Naive thymus-derived CD8-positive, alpha-beta T cell (primary cell): ENCODE data around the gene NFKBIE. TPM values are rescaled to one million over a fixed set of nuclear protein-coding genes. Genes with fewer than 3 reads are reported as not detected.

Source experiments
- ATAC-seq, 2 donors: fragments of 150-1000 bp; cut with Tn5 transposase in 1 of 2; sonication (Bioruptor Pico), chemical (Tn5 transposase) in 1 of 2; 1 replicate in 1 of 2; 2 replicates in 1 of 2; pipeline ENCODE4 v1.10.0; 2021; ENCODE audit warnings: mild to moderate bottlenecking in 2 of 2, moderate library complexity in 2 of 2
- POLR2A ChIA-PET: fragments of 350-600 bp; sonication (Branson Sonifier 250); formaldehyde crosslinking; loops from one replicate; lab custom pipeline; 2021; ENCODE audit warnings: antibody characterized with exemption; lab: Charles Lee
- DNase-seq, 10 donors: peaks; one replicate each; pipeline versions ENCODE4 v3.0.0 to v3.0.0-alpha.2; 2020 to 2022
- H3K27ac Mint-ChIP-seq, 10 donors: one replicate each; pipeline ENCODE4 v1.8.0; 2020 to 2022; ENCODE audit warnings: mild to moderate bottlenecking in 10 of 10, mixed read lengths in 10 of 10, moderate library complexity in 4 of 10, inconsistent platforms in 1 of 10
- H3K27me3 Mint-ChIP-seq, 5 donors: one replicate each; pipeline ENCODE4 v1.8.0; 2021 to 2022; ENCODE audit warnings: mixed read lengths in 5 of 5
- H3K36me3 Mint-ChIP-seq, 3 donors: one replicate each; pipeline ENCODE4 v1.8.0; 2020 to 2022; ENCODE audit warnings: mixed read lengths in 3 of 3, mild to moderate bottlenecking in 2 of 3, inconsistent platforms in 1 of 3
- H3K4me1 Mint-ChIP-seq, 4 donors: one replicate each; pipeline ENCODE4 v1.8.0; 2021 to 2022; ENCODE audit warnings: mixed read lengths in 4 of 4
- H3K4me3 Mint-ChIP-seq, 10 donors: one replicate each; pipeline ENCODE4 v1.8.0; 2020 to 2022; ENCODE audit warnings: mild to moderate bottlenecking in 10 of 10, mixed read lengths in 10 of 10, moderate library complexity in 6 of 10, inconsistent platforms in 1 of 10
- H3K9me3 Mint-ChIP-seq, 9 donors: one replicate each; pipeline ENCODE4 v1.8.0; 2020 to 2022; ENCODE audit warnings: mixed read lengths in 9 of 9, mild to moderate bottlenecking in 3 of 9, inconsistent platforms in 1 of 9, moderate library complexity in 1 of 9
- polyA plus RNA-seq, 3 donors: library from polyadenylated mRNA; unstranded; fragments of 300-500 nt; fragmentation: Illumina TruSeq; gene quantifications; one replicate each; pipeline ENCODE4 v1.2.3, GENCODE V29; 2021
- total RNA-seq, 8 experiments: library from RNA in 2 of 8; stranded (reverse) in 2 of 8; gene quantifications; one replicate each; pipeline ENCODE4 v1.2.3 and lab custom pipeline; 2021 to 2026

Gene NFKBIE
- total and polyA plus RNA-seq, 5 experiments from 2014 or later: 2.7 to 14.4 (median 4.1) TPM

- Mint-ChIP-seq H3K27me3 (no peaks in the 10 kb centered on the region), H3K36me3 (peaks cover 0 to 6% (median 0%) of the 10 kb centered on the region in 3 donors), H3K27ac (peak overlapping the region in 2 of 10 donors; percentile 95 to 96), H3K9me3 (no peaks in the 10 kb centered on the region), H3K4me1 (peaks cover 28 to 78% (median 62%) of the 10 kb centered on the region in 4 donors), H3K4me3 (peak overlapping the region in 1 of 10 donors; percentile 30)
- DNase-seq (no peak), ATAC-seq (no peak)
- POLR2A ChIA-PET: interaction anchor here (1.8 to 4.5 kb wide), 2 partner anchors 15 to 38 kb away, joined by 6 to 54 read pairs; partner anchors contain the start of genes HSP90AB1 and SLC29A1
These were observed 3.8 kb downstream of the NFKBIE start for GRCh38 chr6:44261581-44261980.

DNA sequence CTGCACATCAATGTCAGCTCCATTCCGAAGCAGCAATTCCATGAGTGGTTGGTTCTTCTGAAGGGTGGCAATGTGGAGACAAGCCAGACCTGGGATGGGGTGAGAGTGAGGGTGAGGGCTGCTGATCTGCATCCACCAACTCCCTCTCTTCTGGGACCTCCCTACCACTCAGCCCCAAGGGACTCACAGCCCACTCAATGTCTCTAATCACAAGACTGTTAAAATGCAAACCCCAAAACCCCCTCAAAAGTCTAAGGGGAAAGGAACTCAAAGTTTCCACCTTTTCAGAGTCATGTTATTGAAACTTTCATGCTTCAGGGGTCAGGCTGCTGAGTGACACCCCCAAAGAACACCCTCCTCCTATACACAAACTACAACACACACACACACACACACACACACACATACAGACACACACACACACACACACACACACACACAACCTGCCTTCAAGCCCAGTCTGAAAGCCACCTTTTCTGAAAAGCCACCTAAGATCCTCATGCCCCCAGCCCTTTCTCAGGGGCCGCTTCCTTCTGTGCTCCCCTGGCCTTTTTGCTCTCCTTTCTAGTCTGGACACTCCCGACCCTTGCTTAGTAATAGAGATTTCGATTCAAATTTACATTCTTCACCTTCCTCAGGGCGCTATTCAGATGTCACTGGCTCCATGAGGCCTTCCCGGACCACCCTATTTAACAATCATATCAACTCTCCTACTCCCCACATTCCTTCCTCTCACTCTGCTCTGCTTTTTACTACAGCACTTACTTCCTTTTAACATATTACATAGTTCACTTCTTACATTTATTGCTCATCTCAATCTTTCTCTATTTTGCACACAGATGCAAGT is 4.7 kb downstream of the NFKBIE start:
- no peak for ATAC-seq
- Mint-ChIP-seq H3K9me3 (no peaks in the 10 kb centered on the region), H3K27me3 (no peaks in the 10 kb centered on the region), H3K36me3 (peaks cover 0 to 8% (median 0%) of the 10 kb centered on the region in 3 donors), H3K4me3 (peak overlapping the region in 5 of 10 donors; percentile 16 to 34 (median 30)), H3K27ac (peak overlapping the region in 6 of 10 donors; percentile 3 to 80 (median 6)), H3K4me1 (peaks cover 34 to 80% (median 63%) of the 10 kb centered on the region in 4 donors)
- peak in 1 of 10 donors; percentile 49 for DNase-seq
- POLR2A ChIA-PET: interaction anchor here (0.6 to 4.5 kb wide), 2 partner anchors 13 to 14 kb away, joined by 3 to 54 read pairs; partner anchors contain the start of gene HSP90AB1

DNA sequence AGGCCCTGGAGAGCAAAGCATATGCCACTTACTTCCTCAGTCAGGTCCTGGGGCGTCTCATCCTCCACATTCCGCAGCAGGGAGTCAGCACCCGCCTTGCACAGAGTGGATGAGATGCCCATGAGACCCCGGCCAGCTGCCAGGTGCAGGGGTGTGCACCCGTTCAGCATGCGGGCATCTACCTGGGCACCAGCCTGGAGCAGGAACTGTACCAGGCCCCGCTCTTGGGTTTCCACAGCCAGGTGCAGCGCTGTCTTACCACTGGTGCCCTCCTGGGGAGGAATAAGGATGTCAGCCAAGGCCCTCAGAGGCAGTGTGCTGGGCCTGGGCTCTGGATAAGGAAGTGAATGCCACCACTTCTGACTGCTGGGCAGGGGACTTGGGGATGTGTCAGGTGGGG is 5.3 kb downstream of the NFKBIE start:
- Mint-ChIP-seq H3K9me3 (no peaks in the 10 kb centered on the region), H3K36me3 (peaks cover 0 to 15% (median 2%) of the 10 kb centered on the region in 3 donors), H3K27ac (peak overlapping the region in 2 of 10 donors; percentile 13 to 27), H3K4me1 (peaks cover 38 to 86% (median 66%) of the 10 kb centered on the region in 4 donors), H3K4me3 (peak overlapping the region in 1 of 10 donors; percentile 11), H3K27me3 (no peaks in the 10 kb centered on the region)
- no peak for ATAC-seq
- DNase-seq: peak in 1 of 10 donors; percentile 52
- POLR2A ChIA-PET: interaction anchor here (0.6 kb wide), 1 partner anchor 12 kb away, joined by 3 read pairs; no protein-coding TSS in a partner anchor

DNA sequence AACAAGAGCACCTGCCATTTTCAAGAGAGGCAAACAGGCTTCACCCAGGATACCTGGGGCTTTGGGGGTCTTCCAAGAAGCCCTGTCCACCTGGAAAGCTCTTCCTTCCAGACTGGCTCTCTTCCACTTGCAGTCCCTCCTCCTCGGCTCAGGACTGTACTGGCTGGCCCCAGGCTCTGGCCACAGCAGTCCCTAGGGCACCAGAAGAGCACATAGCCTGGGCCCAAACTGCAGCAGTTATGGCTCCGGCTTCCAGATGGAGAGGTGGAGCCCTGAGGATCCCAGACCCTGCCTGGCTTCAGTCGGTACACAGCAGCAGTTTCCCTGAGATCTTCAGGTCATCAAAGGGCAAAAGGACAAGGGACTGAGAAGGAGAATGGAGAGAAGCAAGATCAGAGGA is 6.4 kb downstream of the NFKBIE start:
- ATAC-seq (no peak), DNase-seq (peak in 1 of 10 donors; percentile 15)
- H3K4me1 Mint-ChIP-seq: peaks cover 34 to 85% (median 65%) of the 10 kb centered on the region in 4 donors
- POLR2A ChIA-PET: interaction anchor here (5.9 kb wide), 1 partner anchor 12 kb away, joined by 156 read pairs; the partner anchor contains the start of gene HSP90AB1
- peak overlapping the region; percentile 78 to 92 (median 87) for H3K4me3 Mint-ChIP-seq
- H3K27me3 Mint-ChIP-seq: no peaks in the 10 kb centered on the region
- H3K9me3 Mint-ChIP-seq: no peaks in the 10 kb centered on the region
- peaks cover 0 to 25% (median 4%) of the 10 kb centered on the region in 3 donors for H3K36me3 Mint-ChIP-seq
- H3K27ac Mint-ChIP-seq: peak overlapping the region in 8 of 10 donors; percentile 11 to 96 (median 94)

- ATAC-seq (no peak), DNase-seq (peak in 1 of 10 donors; percentile 55)
- H3K27ac Mint-ChIP-seq: peak overlapping the region; percentile 81 to 96 (median 92)
- POLR2A ChIA-PET: interaction anchor here (5.9 kb wide), 1 partner anchor 12 kb away, joined by 156 read pairs; the partner anchor contains the start of gene HSP90AB1
- H3K27me3 Mint-ChIP-seq: no peaks in the 10 kb centered on the region
- H3K4me3 Mint-ChIP-seq: peak overlapping the region; percentile 78 to 92 (median 87)
- H3K9me3 Mint-ChIP-seq: no peaks in the 10 kb centered on the region
- peaks cover 33 to 85% (median 64%) of the 10 kb centered on the region in 4 donors for H3K4me1 Mint-ChIP-seq
- peaks cover 0 to 30% (median 4%) of the 10 kb centered on the region in 3 donors for H3K36me3 Mint-ChIP-seq
These were observed 7.0 kb downstream of the NFKBIE start for GRCh38 chr6:44258325-44258863.

GRCh38 chr6:44257753-44258324 is 7.5 kb downstream of the NFKBIE start:
- H3K27ac Mint-ChIP-seq: peak overlapping the region; percentile 80 to 97 (median 94)
- ATAC-seq: peak; percentile 0 to 7
- H3K4me1 Mint-ChIP-seq: peaks cover 34 to 85% (median 64%) of the 10 kb centered on the region in 4 donors

GRCh38 chr6:44257025-44257752 is 8.2 kb downstream of the NFKBIE start, which contains the start of gene SLC35B2:
TSS of gene SLC35B2 (minus strand) at chr6:44257528. CDS start at chr6:44257410, 118 bp downstream.
- peak within 1 kb of the TSS; percentile 78 to 97 (median 90) for H3K4me3 Mint-ChIP-seq
- H3K27ac Mint-ChIP-seq: peak within 1 kb of the TSS; percentile 91 to 97 (median 94)
- DNase-seq: peak; percentile 40 to 79 (median 70)
- H3K4me1 Mint-ChIP-seq: peaks cover 35 to 83% (median 61%) of the 10 kb centered on the region in 4 donors
- POLR2A ChIA-PET: interaction anchor here (0.7 to 5.9 kb wide), 12 partner anchors 9 to 214 kb away, joined by 3 to 156 read pairs (median 4); partner anchors contain the start of genes AARS2, CDC5L, HSP90AB1 and TMEM151B
- peak; percentile 72 to 84 for ATAC-seq
- no peaks in the 10 kb centered on the region for H3K27me3 Mint-ChIP-seq
- no peaks in the 10 kb centered on the region for H3K9me3 Mint-ChIP-seq
- peaks cover 0 to 42% (median 12%) of the 10 kb centered on the region in 3 donors for H3K36me3 Mint-ChIP-seq

More at GRCh38 chr6:44257753-44258324, 7.5 kb downstream of the NFKBIE start:
- POLR2A ChIA-PET: interaction anchor here (1.3 to 5.9 kb wide), 3 partner anchors 11 to 34 kb away, joined by 4 to 156 read pairs (median 5); partner anchors contain the start of gene HSP90AB1
- Mint-ChIP-seq H3K9me3 (no peaks in the 10 kb centered on the region), H3K27me3 (no peaks in the 10 kb centered on the region), H3K36me3 (peaks cover 0 to 36% (median 8%) of the 10 kb centered on the region in 3 donors), H3K4me3 (peak overlapping the region; percentile 78 to 92 (median 87))
- no peak for DNase-seq

DNA sequence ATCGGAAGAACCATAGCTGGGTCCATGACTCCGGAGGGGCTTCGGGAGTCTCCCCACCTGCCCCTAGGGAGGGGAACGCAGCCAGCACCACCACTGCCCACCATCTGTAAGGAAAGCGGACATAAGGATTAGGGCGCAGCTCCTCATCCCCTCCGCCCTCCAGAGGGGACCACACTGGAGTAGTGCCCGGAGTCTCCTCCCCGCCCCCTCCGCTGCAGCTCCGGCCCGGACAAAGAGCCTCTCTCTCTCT is 8.7 kb downstream of the NFKBIE start:
- POLR2A ChIA-PET: interaction anchor here (0.7 to 5.9 kb wide), 12 partner anchors 10 to 215 kb away, joined by 3 to 156 read pairs (median 4); partner anchors contain the start of genes AARS2, CDC5L, HSP90AB1 and TMEM151B
- ATAC-seq (peak in 1 of 2 donors; percentile 12), DNase-seq (no peak)
- Mint-ChIP-seq H3K27ac (peak overlapping the region; percentile 78 to 94 (median 91)), H3K4me1 (peaks cover 38 to 84% (median 63%) of the 10 kb centered on the region in 4 donors), H3K4me3 (peak overlapping the region; percentile 78 to 97 (median 88)), H3K36me3 (peaks cover 5 to 47% (median 17%) of the 10 kb centered on the region in 3 donors), H3K9me3 (no peaks in the 10 kb centered on the region), H3K27me3 (no peaks in the 10 kb centered on the region)

GRCh38 chr6:44255871-44256774 is 9.2 kb downstream of the NFKBIE start:
- POLR2A ChIA-PET: interaction anchor here (0.5 to 5.9 kb wide), 14 partner anchors 8 to 215 kb away, joined by 3 to 156 read pairs (median 4); partner anchors contain the start of genes AARS2, CDC5L, HSP90AB1 and TMEM151B

DNA sequence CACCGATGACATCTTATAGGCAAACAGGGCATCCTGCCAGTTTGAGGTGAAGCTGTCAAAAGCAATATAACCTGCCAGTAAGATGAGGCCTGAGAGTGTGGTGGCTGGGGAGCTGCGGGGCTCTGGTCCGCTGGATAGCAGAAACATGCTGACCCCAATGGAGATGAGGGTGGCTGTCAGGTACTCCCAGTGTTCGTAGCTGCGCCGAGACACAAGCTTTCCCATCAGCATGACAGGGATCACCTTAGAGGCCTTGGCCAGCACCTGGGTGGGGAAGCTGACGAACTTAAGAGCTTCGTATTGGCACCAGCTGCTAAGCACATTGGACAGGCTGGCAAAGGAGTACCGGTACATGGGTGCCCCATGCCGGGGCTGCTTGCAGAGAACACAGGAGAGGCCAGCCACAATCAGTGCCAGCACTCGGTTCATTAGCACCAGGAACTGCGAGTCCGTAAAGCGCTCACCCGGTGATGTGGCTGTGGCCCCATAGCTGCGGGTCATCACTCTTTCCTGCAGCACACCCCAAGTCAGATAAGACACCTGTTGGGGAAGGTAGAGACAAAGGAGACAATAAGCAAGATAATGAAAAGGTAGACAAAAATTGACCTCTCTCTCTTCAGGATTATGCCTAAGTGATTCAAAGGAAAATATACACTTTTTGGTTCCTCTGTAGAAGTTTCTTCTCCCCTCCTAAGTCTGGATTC is 10.1 kb downstream of the NFKBIE start:
- DNase-seq (no peak), ATAC-seq (no peak)
- peak overlapping the region; percentile 71 to 94 (median 92) for H3K27ac Mint-ChIP-seq
- no peaks in the 10 kb centered on the region for H3K27me3 Mint-ChIP-seq
- peak overlapping the region; percentile 78 to 97 (median 88) for H3K4me3 Mint-ChIP-seq
- POLR2A ChIA-PET: interaction anchor here (0.5 to 5.9 kb wide), 3 partner anchors 9 to 39 kb away, joined by 4 to 156 read pairs (median 7); partner anchors contain the start of gene HSP90AB1
- H3K36me3 Mint-ChIP-seq: peaks cover 8 to 61% (median 25%) of the 10 kb centered on the region in 3 donors
- no peaks in the 10 kb centered on the region for H3K9me3 Mint-ChIP-seq
- H3K4me1 Mint-ChIP-seq: peaks cover 44 to 83% (median 70%) of the 10 kb centered on the region in 4 donors

More at GRCh38 chr6:44255871-44256774, 9.2 kb downstream of the NFKBIE start:
- ATAC-seq (peak; percentile 20 to 33), DNase-seq (peak in 5 of 10 donors; percentile 50 to 70 (median 59))
- Mint-ChIP-seq H3K27me3 (no peaks in the 10 kb centered on the region), H3K4me3 (peak overlapping the region; percentile 78 to 97 (median 88)), H3K9me3 (no peaks in the 10 kb centered on the region), H3K4me1 (peaks cover 41 to 85% (median 64%) of the 10 kb centered on the region in 4 donors), H3K36me3 (peaks cover 8 to 53% (median 22%) of the 10 kb centered on the region in 3 donors), H3K27ac (peak overlapping the region; percentile 78 to 94 (median 92))
